Astrocyte (in vitro differentiated cells and primary cell): Measurements from ENCODE around the gene UGGT2.

Experiments
- CTCF ChIP-seq: IDR thresholded peaks from 2 replicates; pipeline ENCODE4 v1.5.1; 2011; ENCODE audit warnings: low read depth, mild to moderate bottlenecking, inconsistent platforms, low read length, moderate library complexity; ENCODE audit not compliant: insufficient read depth
- EZH2 ChIP-seq: IDR thresholded peaks from 2 replicates; pipeline ENCODE4 v1.6.1; 2012; ENCODE audit warnings: mild to moderate bottlenecking, low read length, inconsistent platforms; ENCODE audit not compliant: insufficient read depth

GRCh38 chr13:96041326-96042110 lies 11.7 kb downstream of the UGGT2 start:
- no peak for TF ChIP-seq CTCF
- TF ChIP-seq EZH2: no peak
